Measurements from ENCODE around the gene INPP4B.
"Not testable (repeated sequence)": the region's sequence is repeated elsewhere in the genome, so short reads cannot be mapped to it uniquely, and the experiment has no call there.

Gene INPP4B

GRCh38 chr4:142824368-142824767 lies 21.7 kb downstream of the INPP4B start:
- Histone ChIP-seq H3K4me1 (ENCODE audit: control insufficient read depth, insufficient read depth, low read length) (0 out of 2 replicates have a peak, but pooled peaks cover 6% of the 10 kb centered on the region), H3K9me3 (ENCODE audit: control insufficient read depth, insufficient read depth, low read length) (no peaks in the 10 kb centered on the region), H3K4me3 (ENCODE audit: low read depth, low read length) (no peak overlapping the region), H3K9ac (ENCODE audit: low read depth, low read length) (no peak overlapping the region), H3K27ac (ENCODE audit: low read depth, low read length) (no peak overlapping the region), H3K27me3 (ENCODE audit: control insufficient read depth, insufficient read depth, low read length) (no peaks in the 10 kb centered on the region), H3K36me3 (ENCODE audit: control insufficient read depth, insufficient read depth, low read length) (no peaks in the 10 kb centered on the region)

- Histone ChIP-seq H3K36me3 (ENCODE audit: control insufficient read depth, insufficient read depth, low read length) (no peaks in the 10 kb centered on the region), H3K27me3 (ENCODE audit: control insufficient read depth, insufficient read depth, low read length) (no peaks in the 10 kb centered on the region), H3K27ac (ENCODE audit: low read depth, low read length) (no peak overlapping the region), H3K9ac (ENCODE audit: low read depth, low read length) (no peak overlapping the region), H3K4me3 (ENCODE audit: low read depth, low read length) (no peak overlapping the region), H3K4me1 (ENCODE audit: control insufficient read depth, insufficient read depth, low read length) (0 out of 2 replicates have a peak, but pooled peaks cover 6% of the 10 kb centered on the region), H3K9me3 (ENCODE audit: control insufficient read depth, insufficient read depth, low read length) (no peaks in the 10 kb centered on the region)
Measured at GRCh38 chr4:142823796-142824195, 22.3 kb downstream of the INPP4B start.

GRCh38 chr4:142818476-142818875 lies 27.6 kb downstream of the INPP4B start:
- H3K36me3 ChIP-seq (ENCODE audit: control insufficient read depth, insufficient read depth, low read length), result no peaks in the 10 kb centered on the region
- H3K27ac ChIP-seq (ENCODE audit: low read depth, low read length), result no peak overlapping the region
- no peak overlapping the region for H3K4me3 ChIP-seq (ENCODE audit: low read depth, low read length)
- no peaks in the 10 kb centered on the region for H3K27me3 ChIP-seq (ENCODE audit: control insufficient read depth, insufficient read depth, low read length)
- no peaks in the 10 kb centered on the region for H3K4me1 ChIP-seq (ENCODE audit: control insufficient read depth, insufficient read depth, low read length)
- no peaks in the 10 kb centered on the region for H3K9me3 ChIP-seq (ENCODE audit: control insufficient read depth, insufficient read depth, low read length)
- no peak overlapping the region for H3K9ac ChIP-seq (ENCODE audit: low read depth, low read length)

- Histone ChIP-seq H3K4me3 (ENCODE audit: low read depth, low read length) (no peak overlapping the region), H3K36me3 (ENCODE audit: control insufficient read depth, insufficient read depth, low read length) (no peaks in the 10 kb centered on the region), H3K9me3 (ENCODE audit: control insufficient read depth, insufficient read depth, low read length) (no peaks in the 10 kb centered on the region), H3K9ac (ENCODE audit: low read depth, low read length) (no peak overlapping the region), H3K27me3 (ENCODE audit: control insufficient read depth, insufficient read depth, low read length) (no peaks in the 10 kb centered on the region), H3K27ac (ENCODE audit: low read depth, low read length) (no peak overlapping the region), H3K4me1 (ENCODE audit: control insufficient read depth, insufficient read depth, low read length) (no peaks in the 10 kb centered on the region)
Measured at GRCh38 chr4:142818031-142818430, 28.1 kb downstream of the INPP4B start.

GRCh38 chr4:142817442-142817841 lies 28.7 kb downstream of the INPP4B start:
- Histone ChIP-seq H3K4me3 (ENCODE audit: low read depth, low read length) (no peak overlapping the region), H3K36me3 (ENCODE audit: control insufficient read depth, insufficient read depth, low read length) (no peaks in the 10 kb centered on the region), H3K4me1 (ENCODE audit: control insufficient read depth, insufficient read depth, low read length) (no peaks in the 10 kb centered on the region), H3K27me3 (ENCODE audit: control insufficient read depth, insufficient read depth, low read length) (no peaks in the 10 kb centered on the region), H3K9me3 (ENCODE audit: control insufficient read depth, insufficient read depth, low read length) (no peaks in the 10 kb centered on the region), H3K9ac (ENCODE audit: low read depth, low read length) (no peak overlapping the region), H3K27ac (ENCODE audit: low read depth, low read length) (no peak overlapping the region)

GRCh38 chr4:142815834-142816233 lies 30.3 kb downstream of the INPP4B start:
- H3K36me3 ChIP-seq (ENCODE audit: control insufficient read depth, insufficient read depth, low read length), result no peaks in the 10 kb centered on the region
- no peaks in the 10 kb centered on the region for H3K27me3 ChIP-seq (ENCODE audit: control insufficient read depth, insufficient read depth, low read length)
- H3K27ac ChIP-seq (ENCODE audit: low read depth, low read length), result no peak overlapping the region
- no peaks in the 10 kb centered on the region for H3K4me1 ChIP-seq (ENCODE audit: control insufficient read depth, insufficient read depth, low read length)
- no peaks in the 10 kb centered on the region for H3K9me3 ChIP-seq (ENCODE audit: control insufficient read depth, insufficient read depth, low read length)
- no peak overlapping the region for H3K4me3 ChIP-seq (ENCODE audit: low read depth, low read length)
- H3K9ac ChIP-seq (ENCODE audit: low read depth, low read length), result no peak overlapping the region

- no peak overlapping the region for H3K4me3 ChIP-seq (ENCODE audit: low read depth, low read length)
- no peak overlapping the region for H3K9ac ChIP-seq (ENCODE audit: low read depth, low read length)
- H3K27ac ChIP-seq (ENCODE audit: low read depth, low read length), result no peak overlapping the region
- no peaks in the 10 kb centered on the region for H3K27me3 ChIP-seq (ENCODE audit: control insufficient read depth, insufficient read depth, low read length)
- H3K9me3 ChIP-seq (ENCODE audit: control insufficient read depth, insufficient read depth, low read length), result no peaks in the 10 kb centered on the region
- H3K4me1 ChIP-seq (ENCODE audit: control insufficient read depth, insufficient read depth, low read length), result no peaks in the 10 kb centered on the region
- no peaks in the 10 kb centered on the region for H3K36me3 ChIP-seq (ENCODE audit: control insufficient read depth, insufficient read depth, low read length)
Measured at GRCh38 chr4:142813388-142813787, 32.7 kb downstream of the INPP4B start.

GRCh38 chr4:142812091-142812490 lies 34.0 kb downstream of the INPP4B start:
- no peaks in the 10 kb centered on the region for H3K36me3 ChIP-seq (ENCODE audit: control insufficient read depth, insufficient read depth, low read length)
- no peaks in the 10 kb centered on the region for H3K27me3 ChIP-seq (ENCODE audit: control insufficient read depth, insufficient read depth, low read length)
- H3K9ac ChIP-seq (ENCODE audit: low read depth, low read length), result no peak overlapping the region
- no peak overlapping the region for H3K4me3 ChIP-seq (ENCODE audit: low read depth, low read length)
- no peak overlapping the region for H3K27ac ChIP-seq (ENCODE audit: low read depth, low read length)
- no peaks in the 10 kb centered on the region for H3K9me3 ChIP-seq (ENCODE audit: control insufficient read depth, insufficient read depth, low read length)
- H3K4me1 ChIP-seq (ENCODE audit: control insufficient read depth, insufficient read depth, low read length), result no peaks in the 10 kb centered on the region

- no peak overlapping the region for H3K9ac ChIP-seq (ENCODE audit: low read depth, low read length)
- no peaks in the 10 kb centered on the region for H3K4me1 ChIP-seq (ENCODE audit: control insufficient read depth, insufficient read depth, low read length)
- H3K27me3 ChIP-seq (ENCODE audit: control insufficient read depth, insufficient read depth, low read length), result no peaks in the 10 kb centered on the region
- H3K36me3 ChIP-seq (ENCODE audit: control insufficient read depth, insufficient read depth, low read length), result no peaks in the 10 kb centered on the region
- H3K27ac ChIP-seq (ENCODE audit: low read depth, low read length), result no peak overlapping the region
- no peak overlapping the region for H3K4me3 ChIP-seq (ENCODE audit: low read depth, low read length)
- no peaks in the 10 kb centered on the region for H3K9me3 ChIP-seq (ENCODE audit: control insufficient read depth, insufficient read depth, low read length)
Measured at GRCh38 chr4:142811034-142811433, 35.1 kb downstream of the INPP4B start.

GRCh38 chr4:142809559-142809958 lies 36.5 kb downstream of the INPP4B start:
- Histone ChIP-seq H3K27ac (ENCODE audit: low read depth, low read length) (no peak overlapping the region), H3K9me3 (ENCODE audit: control insufficient read depth, insufficient read depth, low read length) (no peaks in the 10 kb centered on the region), H3K27me3 (ENCODE audit: control insufficient read depth, insufficient read depth, low read length) (no peaks in the 10 kb centered on the region), H3K9ac (ENCODE audit: low read depth, low read length) (no peak overlapping the region), H3K4me3 (ENCODE audit: low read depth, low read length) (no peak overlapping the region), H3K36me3 (ENCODE audit: control insufficient read depth, insufficient read depth, low read length) (no peaks in the 10 kb centered on the region), H3K4me1 (ENCODE audit: control insufficient read depth, insufficient read depth, low read length) (no peaks in the 10 kb centered on the region)

GRCh38 chr4:142803879-142804278 lies 42.2 kb downstream of the INPP4B start:
- H3K4me3 ChIP-seq (ENCODE audit: low read depth, low read length); H3K27me3 ChIP-seq (ENCODE audit: control insufficient read depth, insufficient read depth, low read length); H3K36me3 ChIP-seq (ENCODE audit: control insufficient read depth, insufficient read depth, low read length); H3K27ac ChIP-seq (ENCODE audit: low read depth, low read length); H3K4me1 ChIP-seq (ENCODE audit: control insufficient read depth, insufficient read depth, low read length); H3K9ac ChIP-seq (ENCODE audit: low read depth, low read length); H3K9me3 ChIP-seq (ENCODE audit: control insufficient read depth, insufficient read depth, low read length): not testable (repeated sequence)

GRCh38 chr4:142801966-142802365 lies 44.1 kb downstream of the INPP4B start:
- no peaks in the 10 kb centered on the region for H3K9me3 ChIP-seq (ENCODE audit: control insufficient read depth, insufficient read depth, low read length)
- H3K27ac ChIP-seq (ENCODE audit: low read depth, low read length), result no peak overlapping the region
- no peak overlapping the region for H3K4me3 ChIP-seq (ENCODE audit: low read depth, low read length)
- no peaks in the 10 kb centered on the region for H3K4me1 ChIP-seq (ENCODE audit: control insufficient read depth, insufficient read depth, low read length)
- no peaks in the 10 kb centered on the region for H3K27me3 ChIP-seq (ENCODE audit: control insufficient read depth, insufficient read depth, low read length)
- H3K9ac ChIP-seq (ENCODE audit: low read depth, low read length), result no peak overlapping the region
- H3K36me3 ChIP-seq (ENCODE audit: control insufficient read depth, insufficient read depth, low read length), result no peaks in the 10 kb centered on the region
